HepG2 (cell line): ENCODE measurements around the gene PPP2R5E. TPM values are rescaled to one million over a fixed set of nuclear protein-coding genes. Genes with fewer than 3 reads are reported as not detected.

Experiments
- ATAC-seq: fragments of 200-7000 bp; cut with Tn5 transposase; 3 replicates; pipeline ENCODE4 v1.9.1; 2020; ENCODE audit warnings: mild to moderate bottlenecking, moderate library complexity
- BruUV-seq: library from RNA; stranded (reverse); fragments of 400-500 nt; replicated peaks from 2 replicates; lab custom pipeline; 2021; lab: Mats Ljungman, UMichigan
- CTCF ChIA-PET: fragments of 300-600 bp; formaldehyde crosslinking; extraction: SDS; loops from one replicate; lab custom pipeline; 2021; ENCODE audit warnings: low total read pairs, inconsistent platforms, low intra/inter-chr PET ratio; lab: Yijun Ruan, JAX
- POLR2A ChIA-PET: fragments of 350-600 bp; sonication (Branson Sonifier 250); formaldehyde crosslinking; loops from one replicate; lab custom pipeline; 2020; ENCODE audit warnings: antibody characterized with exemption, inconsistent platforms; lab: Yijun Ruan, JAX
- DNase-seq: peaks from one replicate; pipeline ENCODE4 v3.0.0-alpha.2; 2015; ENCODE audit warnings: low spot score
- FAIRE-seq: peaks from 3 replicates; lab custom pipeline; 2011; peaks lifted over from hg19 to GRCh38; lab: Jason Lieb, UNC
- H2AFZ ChIP-seq: one replicate; pipeline ENCODE4 v1.6.1; 2011; ENCODE audit warnings: low read length, inconsistent platforms
- H3K27ac ChIP-seq: fragments of 300-600 bp; 3 replicates; pipeline ENCODE4 v1.8.0; 2011; ENCODE audit warnings: mixed run types, mild to moderate bottlenecking, mixed read lengths, low read length, inconsistent platforms; ENCODE audit not compliant: insufficient read depth; ENCODE audit errors: extremely low read length
- H3K27me3 ChIP-seq, 2 experiments: fragments of 200-600 bp in 1 of 2; 2 replicates in 1 of 2; 3 replicates in 1 of 2; pipeline versions ENCODE4 v1.6.0 to v1.8.0; 2011; ENCODE audit warnings: low read length in 2 of 2, mild to moderate bottlenecking in 2 of 2, moderate library complexity in 2 of 2, inconsistent platforms in 1 of 2; ENCODE audit not compliant: insufficient read depth in 2 of 2, control insufficient read depth in 1 of 2
- H3K36me3 ChIP-seq, 2 experiments: fragments of 200-600 bp in 1 of 2; replicated peaks in 1 of 2; 2 replicates in 1 of 2; 3 replicates in 1 of 2; pipeline versions ENCODE4 v1.5.1 to v1.8.0; 2011; ENCODE audit warnings: low read length in 2 of 2, inconsistent platforms in 1 of 2; ENCODE audit not compliant: insufficient read depth in 2 of 2, control insufficient read depth in 1 of 2
- H3K4me1 ChIP-seq: 2 replicates; pipeline ENCODE4 v1.5.1; 2012; ENCODE audit warnings: low read length, inconsistent platforms; ENCODE audit not compliant: insufficient read depth
- H3K4me2 ChIP-seq: 2 replicates; pipeline ENCODE4 v1.6.0; 2011; ENCODE audit warnings: low read depth, low read length, inconsistent platforms
- H3K4me3 ChIP-seq, 3 experiments: fragments of 200-600 bp in 1 of 3; sonication (generic), shearing (Covaris generic) in 1 of 3; replicated peaks in 1 of 3; 2 replicates each; pipeline ENCODE4 v1.5.1; 2011 to 2016; ENCODE audit warnings: low read length in 3 of 3, inconsistent platforms in 2 of 3, low read depth in 2 of 3, mild to moderate bottlenecking in 2 of 3, control low read depth in 1 of 3, mixed read lengths in 1 of 3; ENCODE audit not compliant: insufficient read depth in 1 of 3
- H3K79me2 ChIP-seq: one replicate; pipeline ENCODE4 v1.6.1; 2011; ENCODE audit warnings: low read length, inconsistent platforms; ENCODE audit not compliant: insufficient read depth
- H3K9ac ChIP-seq: 2 replicates; pipeline ENCODE4 v1.6.0; 2011; ENCODE audit warnings: mild to moderate bottlenecking, low read depth, low read length, inconsistent platforms; ENCODE audit not compliant: insufficient read depth
- H3K9me3 ChIP-seq: 2 replicates; pipeline ENCODE4 v1.5.1; 2012; ENCODE audit warnings: mild to moderate bottlenecking, low read length
- H4K20me1 ChIP-seq: 2 replicates; pipeline ENCODE4 v1.6.0; 2011; ENCODE audit warnings: inconsistent platforms, mild to moderate bottlenecking, low read length, moderate library complexity; ENCODE audit not compliant: insufficient read depth
- DNMT1 ChIP-seq: sonication (generic); formaldehyde crosslinking; IDR thresholded peaks from 2 replicates; pipeline ENCODE4 v1.5.1; 2020; ENCODE audit warnings: mild to moderate bottlenecking, missing genetic modification reagents
- HMGXB3 ChIP-seq: sonication (generic); formaldehyde crosslinking; IDR thresholded peaks from 2 replicates; pipeline ENCODE4 v1.4.0; 2020; ENCODE audit warnings: missing genetic modification reagents, borderline replicate concordance
- JDP2 ChIP-seq: sonication (generic); formaldehyde crosslinking; IDR thresholded peaks from 2 replicates; pipeline ENCODE4 v1.8.1; 2022; ENCODE audit warnings: missing genetic modification reagents, borderline replicate concordance
- NR2F1 ChIP-seq, 2 experiments: fragments of 450-650 bp in 1 of 2; formaldehyde crosslinking in 1 of 2; IDR thresholded peaks; 2 replicates each; pipeline versions ENCODE4 v1.5.0 to v1.6.1; 2016 to 2020; ENCODE audit warnings: mild to moderate bottlenecking in 1 of 2, missing compliant biosample characterization in 1 of 2, missing genetic modification reagents in 1 of 2, moderate library complexity in 1 of 2
- XRCC5 ChIP-seq: fragments of 200-400 bp; formaldehyde crosslinking; optimal IDR thresholded peaks from 2 replicates; pipeline ENCODE3; 2017; ENCODE audit warnings: mild to moderate bottlenecking, low read length
- ZFP36 ChIP-seq: fragments of 150-350 bp; IDR thresholded peaks from 2 replicates; pipeline ENCODE4 v1.6.1; 2018; ENCODE audit warnings: borderline replicate concordance, low read length, low read depth; ENCODE audit not compliant: partially characterized antibody
- ZMYM4 ChIP-seq: sonication (generic); formaldehyde crosslinking; IDR thresholded peaks from 2 replicates; pipeline ENCODE4 v1.8.1; 2023; ENCODE audit warnings: mild to moderate bottlenecking, missing genetic modification reagents
- ZXDC ChIP-seq: sonication (generic); formaldehyde crosslinking; IDR thresholded peaks from 2 replicates; pipeline ENCODE4 v1.5.0; 2020; ENCODE audit warnings: mild to moderate bottlenecking, missing genetic modification reagents
- WGBS: methylation state at CpG from one replicate; pipeline ENCODE4 v1.1.6; 2017; ENCODE audit warnings: low lambda C conversion rate; 5-methylcytosine and 5-hydroxymethylcytosine counted together
- in situ Hi-C: cut with HindIII; loops from 2 replicates; pipeline ENCODE4 v1.10.0; 2017; ENCODE audit warnings: low pct_unique_long_range_greater_than_20kb; ENCODE audit not compliant: extremely low pct_ligation_motif_present
- intact Hi-C: fragments of 100-400 bp; cut with micrococcal nuclease; formaldehyde crosslinking; loops from one replicate; pipeline ENCODE4 v1.10.0; 2022; ENCODE audit not compliant: unreplicated experiment
- polyA plus RNA-seq, 8 experiments: library from polyadenylated mRNA; depleted of rRNA in 3 of 8; stranded (reverse) in 7 of 8; unstranded in 1 of 8; fragments of >200 nt; fragmentation: Illumina TruSeq in 4 of 8; extraction: Trizol in 4 of 8; gene quantifications; 2 replicates each; pipeline versions ENCODE4 v1.2.1 to v1.2.3, GENCODE V29; 2011 to 2016; ENCODE audit warnings: low read depth in 4 of 8, missing spikeins in 1 of 8, mixed read lengths in 1 of 8; ENCODE audit not compliant: insufficient read depth in 1 of 8
- total RNA-seq, 5 experiments: library from RNA; depleted of rRNA; stranded (reverse); fragments of >200 nt; fragmentation: Illumina TruSeq; extraction: Trizol; gene quantifications; 2 replicates each; pipeline ENCODE4 v1.2.3, GENCODE V29; 2016; ENCODE audit warnings: low read depth in 1 of 5
- TF ChIP-seq, protein P1 (sequence below): sonication (generic); formaldehyde crosslinking; IDR thresholded peaks from 2 replicates; pipeline ENCODE4 v1.4.0; 2020; ENCODE audit warnings: missing genetic modification reagents, mild to moderate bottlenecking, borderline replicate concordance
- TF ChIP-seq, protein P2 (sequence below): sonication (generic); formaldehyde crosslinking; conservative IDR thresholded peaks from 2 replicates; pipeline ENCODE4 v1.8.0; 2022; ENCODE audit warnings: missing genetic modification reagents

Gene PPP2R5E
- total and polyA plus RNA-seq, 2 of the 13 experiments (the other 11 are each of a cell fraction or from before 2014, with no cell fraction given): 8.9 to 11.0 TPM

- no peaks in the 10 kb centered on the region for H3K9me3 ChIP-seq
- 99% methylated on average over 4 of the region's 4 CpGs for WGBS
- H3K36me3 ChIP-seq: 0 out of 5 replicates have a peak, but pooled peaks cover 0 to 3% of the 10 kb centered on the region in 2 experiments
- no peaks in the 10 kb centered on the region for H4K20me1 ChIP-seq
- H3K4me1 ChIP-seq: no peaks in the 10 kb centered on the region
- H3K4me2 ChIP-seq: no peak overlapping the region
- intact Hi-C loops: no loop called here
- no peak for DNase-seq
- BruUV-seq: no TSS peak
- no peak overlapping the region for H2AFZ ChIP-seq
- ChIA-PET CTCF (no interaction called here), POLR2A (no interaction called here)
- H3K79me2 ChIP-seq: no peaks in the 10 kb centered on the region
- no peaks in the 10 kb centered on the region for H3K27me3 ChIP-seq
- H3K9ac ChIP-seq: no peak overlapping the region
- no peak for ATAC-seq
- no peak overlapping the region for H3K4me3 ChIP-seq
- in situ Hi-C loops: no loop called here
- no peak overlapping the region for H3K27ac ChIP-seq
- no peak for FAIRE-seq
- TF ChIP-seq ZFP36: no peak
- TF ChIP-seq, protein P1, sequence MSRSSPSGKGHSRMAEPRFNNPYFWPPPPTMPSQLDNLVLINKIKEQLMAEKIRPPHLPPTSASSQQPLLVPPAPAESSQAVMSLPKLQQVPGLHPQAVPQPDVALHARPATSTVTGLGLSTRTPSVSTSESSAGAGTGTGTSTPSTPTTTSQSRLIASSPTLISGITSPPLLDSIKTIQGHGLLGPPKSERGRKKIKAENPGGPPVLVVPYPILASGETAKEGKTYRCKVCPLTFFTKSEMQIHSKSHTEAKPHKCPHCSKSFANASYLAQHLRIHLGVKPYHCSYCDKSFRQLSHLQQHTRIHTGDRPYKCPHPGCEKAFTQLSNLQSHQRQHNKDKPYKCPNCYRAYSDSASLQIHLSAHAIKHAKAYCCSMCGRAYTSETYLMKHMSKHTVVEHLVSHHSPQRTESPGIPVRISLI (CRISPR knock-in tag): no peak
- TF ChIP-seq ZMYM4 (CRISPR knock-in tag): no peak
- no peak for TF ChIP-seq NR2F1 (CRISPR knock-in tag; IDR thresholded peaks at IDR 0.05)
- no peak for TF ChIP-seq ZXDC (CRISPR knock-in tag)
- no peak for TF ChIP-seq JDP2 (CRISPR knock-in tag)
- no peak for TF ChIP-seq HMGXB3 (CRISPR knock-in tag)
- TF ChIP-seq XRCC5: no peak
- TF ChIP-seq DNMT1 (CRISPR knock-in tag): no peak
- TF ChIP-seq, protein P2, sequence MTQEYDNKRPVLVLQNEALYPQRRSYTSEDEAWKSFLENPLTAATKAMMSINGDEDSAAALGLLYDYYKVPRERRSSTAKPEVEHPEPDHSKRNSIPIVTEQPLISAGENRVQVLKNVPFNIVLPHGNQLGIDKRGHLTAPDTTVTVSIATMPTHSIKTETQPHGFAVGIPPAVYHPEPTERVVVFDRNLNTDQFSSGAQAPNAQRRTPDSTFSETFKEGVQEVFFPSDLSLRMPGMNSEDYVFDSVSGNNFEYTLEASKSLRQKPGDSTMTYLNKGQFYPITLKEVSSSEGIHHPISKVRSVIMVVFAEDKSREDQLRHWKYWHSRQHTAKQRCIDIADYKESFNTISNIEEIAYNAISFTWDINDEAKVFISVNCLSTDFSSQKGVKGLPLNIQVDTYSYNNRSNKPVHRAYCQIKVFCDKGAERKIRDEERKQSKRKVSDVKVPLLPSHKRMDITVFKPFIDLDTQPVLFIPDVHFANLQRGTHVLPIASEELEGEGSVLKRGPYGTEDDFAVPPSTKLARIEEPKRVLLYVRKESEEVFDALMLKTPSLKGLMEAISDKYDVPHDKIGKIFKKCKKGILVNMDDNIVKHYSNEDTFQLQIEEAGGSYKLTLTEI (CRISPR knock-in tag): no peak
These were observed 172.1 kb downstream of the PPP2R5E start for GRCh38 chr14:63371033-63371432.
